Measurements from ENCODE around the gene MUC4.
"Not testable (repeated sequence)": the region's sequence is repeated elsewhere in the genome, so short reads cannot be mapped to it uniquely, and the experiment has no call there.

The MUC4 gene

DNA sequence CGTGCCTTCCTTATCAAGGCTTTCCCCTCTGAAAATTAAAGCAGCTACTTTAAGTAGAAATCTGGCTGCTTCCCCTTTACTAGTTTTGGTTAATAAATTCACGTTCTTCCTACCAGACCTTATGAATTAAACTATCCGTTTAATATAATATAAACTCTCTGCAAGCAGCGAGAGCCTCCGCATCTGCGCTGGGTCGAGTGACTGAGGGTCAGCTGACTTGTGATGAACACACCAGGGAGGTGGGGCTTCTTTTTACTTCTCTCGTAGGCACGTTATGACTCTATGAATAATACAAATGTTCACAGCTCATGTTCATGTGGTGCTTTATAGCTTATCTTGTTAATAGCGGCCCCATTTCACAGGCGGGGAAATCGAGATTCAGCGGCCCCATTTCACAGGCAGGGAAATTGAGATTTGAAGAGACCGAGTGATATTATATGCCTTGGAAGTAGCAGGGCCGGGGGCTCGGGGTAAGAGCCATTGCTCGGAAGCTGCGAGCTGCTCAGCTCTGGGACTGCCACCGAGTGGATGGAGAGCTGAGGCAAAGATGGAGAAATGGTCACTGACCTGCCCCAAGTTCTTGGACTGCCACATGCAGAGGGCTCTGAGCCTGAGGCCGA lies 8.3 kb downstream of the MUC4 start:
- no peak for TF ChIP-seq EZH2 (IDR thresholded peaks at IDR 0.05)
- TF ChIP-seq FOXP2 (optimal IDR thresholded peaks at IDR 0.05; ENCODE audit: control extremely low read depth, extremely low read length, insufficient read depth) = no peak
- no peak for TF ChIP-seq POLR2AphosphoS5 (IDR thresholded peaks at IDR 0.05; ENCODE audit: borderline replicate concordance, low read depth, low read length)
- no peaks in the 10 kb centered on the region for H3K36me3 ChIP-seq (ENCODE audit: insufficient read depth, low read length)
- DNase-seq (ENCODE audit: low read depth, low spot score) = no peak
- no peak overlapping the region for H3K4me3 ChIP-seq
- H3K9ac ChIP-seq (ENCODE audit: insufficient read length) = no peak overlapping the region
- H3K27ac ChIP-seq = no peak overlapping the region
- no peaks in the 10 kb centered on the region for H3K9me3 ChIP-seq (ENCODE audit: low read depth, low read length)

DNA sequence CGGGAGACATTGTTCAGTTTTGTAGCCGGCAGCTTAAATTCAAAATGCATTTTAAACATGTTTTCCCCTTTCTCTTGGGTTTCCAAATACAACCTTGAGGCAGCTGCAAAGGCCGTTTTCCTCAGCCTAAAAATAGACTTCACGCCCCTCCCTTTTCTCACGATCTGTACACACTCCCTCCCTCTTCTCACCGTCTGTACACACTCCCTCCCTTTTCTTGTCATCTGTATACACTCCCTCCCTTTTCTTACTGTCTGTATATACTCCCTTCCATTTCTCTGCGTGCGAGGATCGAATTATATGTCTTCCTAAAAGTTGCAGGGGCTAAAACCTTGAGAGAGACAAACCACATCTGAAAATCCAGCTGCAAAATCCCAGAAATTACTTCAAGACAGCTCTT lies 8.9 kb downstream of the MUC4 start:
- DNase-seq (ENCODE audit: low read depth, low spot score) = no peak
- Histone ChIP-seq H3K9me3 (ENCODE audit: low read depth, low read length) (no peaks in the 10 kb centered on the region), H3K36me3 (ENCODE audit: insufficient read depth, low read length) (no peaks in the 10 kb centered on the region), H3K27ac (no peak overlapping the region), H3K4me3 (no peak overlapping the region), H3K9ac (ENCODE audit: insufficient read length) (no peak overlapping the region)
- TF ChIP-seq FOXP2 (optimal IDR thresholded peaks at IDR 0.05; ENCODE audit: control extremely low read depth, extremely low read length, insufficient read depth) = no peak
- TF ChIP-seq EZH2 (IDR thresholded peaks at IDR 0.05) = no peak
- no peak for TF ChIP-seq POLR2AphosphoS5 (IDR thresholded peaks at IDR 0.05; ENCODE audit: borderline replicate concordance, low read depth, low read length)

DNA sequence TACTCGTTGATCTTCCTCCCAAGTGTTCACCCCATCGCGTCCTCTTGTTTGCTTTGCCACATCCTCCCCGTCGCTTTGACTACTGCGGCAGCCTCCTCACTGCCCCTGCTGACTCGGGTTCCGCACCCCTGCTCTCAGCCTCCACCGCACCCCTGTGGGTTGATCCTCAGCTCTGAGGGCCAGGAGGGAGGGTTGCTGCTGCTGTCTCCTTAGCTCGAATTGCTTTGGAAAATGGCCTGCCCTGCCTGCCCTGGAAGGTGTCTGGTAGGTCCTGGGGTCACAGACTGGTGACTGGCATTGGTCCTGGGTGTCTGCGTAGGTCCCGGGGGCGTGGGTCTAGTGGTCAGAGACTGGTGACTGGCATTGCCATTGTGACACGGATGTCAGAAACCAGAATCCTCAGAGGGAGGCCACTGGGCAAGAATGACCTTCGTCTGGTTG lies 9.4 kb downstream of the MUC4 start:
- no peak overlapping the region for H3K9ac ChIP-seq (ENCODE audit: insufficient read length)
- no peak for DNase-seq (ENCODE audit: low read depth, low spot score)
- no peak overlapping the region for H3K27ac ChIP-seq
- no peak overlapping the region for H3K4me3 ChIP-seq
- no peaks in the 10 kb centered on the region for H3K9me3 ChIP-seq (ENCODE audit: low read depth, low read length)
- no peak for TF ChIP-seq FOXP2 (optimal IDR thresholded peaks at IDR 0.05; ENCODE audit: control extremely low read depth, extremely low read length, insufficient read depth)
- TF ChIP-seq POLR2AphosphoS5 (IDR thresholded peaks at IDR 0.05; ENCODE audit: borderline replicate concordance, low read depth, low read length) = no peak
- TF ChIP-seq EZH2 (IDR thresholded peaks at IDR 0.05) = no peak
- H3K36me3 ChIP-seq (ENCODE audit: insufficient read depth, low read length) = no peaks in the 10 kb centered on the region

DNA sequence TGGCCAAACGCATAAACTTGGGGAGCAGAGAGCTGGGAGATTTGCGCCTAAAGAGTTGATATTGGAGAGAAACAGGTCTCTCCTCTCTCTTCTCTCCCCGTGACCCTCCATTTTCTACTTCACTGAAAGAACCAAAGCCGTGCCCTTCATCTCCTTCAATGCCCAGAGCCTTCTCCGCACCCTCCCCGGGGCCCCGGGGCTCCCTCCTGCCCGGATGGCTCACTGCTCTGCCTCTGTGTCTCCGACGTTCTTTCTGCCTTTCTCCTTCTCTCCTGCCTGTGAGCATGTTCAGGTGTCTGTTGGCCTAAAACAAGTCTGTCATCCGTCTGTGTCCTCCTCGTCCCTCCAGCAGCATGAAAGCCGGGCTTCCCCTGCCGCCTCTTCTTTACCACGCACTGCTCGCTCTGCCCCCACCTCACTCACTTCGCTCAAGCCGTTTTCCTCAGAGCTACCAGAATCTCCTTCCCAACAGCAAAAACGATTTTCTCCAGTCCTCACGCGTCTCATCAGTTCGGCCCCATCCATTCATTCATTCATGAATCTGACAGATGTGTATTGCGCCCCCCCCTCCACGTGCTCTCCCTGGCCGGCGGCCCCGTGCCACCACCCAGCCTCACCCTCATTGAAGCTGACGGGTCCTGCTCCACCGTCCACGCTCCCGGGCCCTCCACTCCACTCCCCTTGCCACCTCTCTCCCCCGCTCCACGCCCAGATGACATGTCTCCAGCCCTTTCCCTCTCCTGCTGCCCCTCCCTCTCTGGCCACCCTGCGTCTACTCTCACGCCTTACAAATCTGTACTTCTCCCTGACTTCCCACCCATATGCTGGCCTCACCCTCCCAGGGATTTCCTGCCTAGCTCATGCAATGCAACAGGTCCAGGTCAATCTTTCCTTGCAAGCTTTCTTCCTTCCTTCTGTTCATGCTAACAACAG lies 10.2 kb downstream of the MUC4 start:
- Histone ChIP-seq H3K4me3 (no peak overlapping the region), H3K36me3 (ENCODE audit: insufficient read depth, low read length) (no peaks in the 10 kb centered on the region), H3K9ac (ENCODE audit: insufficient read length) (no peak overlapping the region), H3K9me3 (ENCODE audit: low read depth, low read length) (no peaks in the 10 kb centered on the region), H3K27ac (no peak overlapping the region)
- DNase-seq (ENCODE audit: low read depth, low spot score) = no peak
- no peak for TF ChIP-seq FOXP2 (optimal IDR thresholded peaks at IDR 0.05; ENCODE audit: control extremely low read depth, extremely low read length, insufficient read depth)
- no peak for TF ChIP-seq EZH2 (IDR thresholded peaks at IDR 0.05)
- no peak for TF ChIP-seq POLR2AphosphoS5 (IDR thresholded peaks at IDR 0.05; ENCODE audit: borderline replicate concordance, low read depth, low read length)

DNA sequence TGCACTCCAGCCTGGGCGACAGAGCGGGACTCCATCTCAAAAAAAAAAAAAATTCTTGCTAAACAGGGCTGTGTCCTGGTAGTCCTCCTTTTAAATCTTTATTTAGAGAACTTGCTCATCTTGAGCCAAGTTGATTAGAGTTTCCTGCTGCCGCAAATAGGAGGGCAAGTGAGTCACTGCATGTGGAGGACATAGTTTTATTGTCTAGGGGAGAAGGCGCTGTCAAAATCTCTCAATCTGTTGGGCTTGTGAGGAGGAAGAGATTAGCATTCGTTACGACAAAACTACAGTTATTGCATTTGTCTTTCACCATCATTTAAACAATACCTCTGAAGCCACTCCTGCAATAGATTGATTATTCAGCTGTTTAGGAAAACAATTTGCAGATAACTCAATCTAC lies 11.5 kb downstream of the MUC4 start:
- Histone ChIP-seq H3K36me3 (ENCODE audit: insufficient read depth, low read length) (no peaks in the 10 kb centered on the region), H3K4me3 (no peak overlapping the region), H3K9me3 (ENCODE audit: low read depth, low read length) (no peaks in the 10 kb centered on the region), H3K9ac (ENCODE audit: insufficient read length) (no peak overlapping the region), H3K27ac (no peak overlapping the region)
- TF ChIP-seq FOXP2 (optimal IDR thresholded peaks at IDR 0.05; ENCODE audit: control extremely low read depth, extremely low read length, insufficient read depth) (no peak), EZH2 (IDR thresholded peaks at IDR 0.05) (no peak), POLR2AphosphoS5 (IDR thresholded peaks at IDR 0.05; ENCODE audit: borderline replicate concordance, low read depth, low read length) (no peak)
- DNase-seq (ENCODE audit: low read depth, low spot score) = no peak

DNA sequence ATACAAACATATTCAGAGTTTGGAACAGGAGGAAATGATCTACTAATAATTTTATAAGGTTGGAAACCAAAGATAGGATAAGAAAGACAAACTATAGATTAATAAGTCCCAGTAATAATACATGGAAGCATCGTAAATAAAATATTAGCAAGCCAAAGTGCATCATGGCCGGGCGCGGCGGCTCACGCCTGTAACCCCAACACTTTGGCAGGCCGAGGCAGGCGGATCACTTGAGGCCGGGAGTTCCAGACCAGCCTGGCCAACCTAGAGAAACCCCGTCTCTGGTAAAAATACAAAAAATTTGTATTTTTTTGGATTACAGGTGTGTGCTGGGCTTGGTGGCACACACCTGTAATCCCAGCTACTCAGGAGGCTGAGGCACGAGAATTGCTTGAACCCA lies 14.9 kb downstream of the MUC4 start:
- TF ChIP-seq POLR2AphosphoS5 (IDR thresholded peaks at IDR 0.05; ENCODE audit: borderline replicate concordance, low read depth, low read length) (no peak), EZH2 (IDR thresholded peaks at IDR 0.05) (no peak), FOXP2 (optimal IDR thresholded peaks at IDR 0.05; ENCODE audit: control extremely low read depth, extremely low read length, insufficient read depth) (no peak)

DNA sequence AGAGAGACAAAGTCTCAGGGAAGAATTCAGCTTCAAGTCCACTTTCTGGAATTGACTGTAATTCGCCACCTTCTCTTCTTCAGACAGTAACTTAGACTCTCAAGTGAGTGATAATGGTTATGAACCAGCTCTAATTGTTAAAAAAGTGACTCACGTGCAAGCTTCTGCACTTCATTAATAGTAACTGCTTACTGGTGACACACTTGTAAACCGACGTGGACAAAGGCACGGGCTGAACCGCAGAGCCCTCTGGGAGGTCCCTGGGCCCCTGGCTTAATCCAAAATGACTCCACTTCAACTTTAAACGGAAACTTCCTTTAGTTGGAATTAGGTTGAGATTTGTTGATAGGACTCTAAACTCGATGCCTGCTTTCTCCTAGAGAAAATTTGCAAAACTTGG lies 17.0 kb downstream of the MUC4 start:
- TF ChIP-seq FOXP2 (optimal IDR thresholded peaks at IDR 0.05; ENCODE audit: control extremely low read depth, extremely low read length, insufficient read depth) (no peak), EZH2 (IDR thresholded peaks at IDR 0.05) (no peak), POLR2AphosphoS5 (IDR thresholded peaks at IDR 0.05; ENCODE audit: borderline replicate concordance, low read depth, low read length) (no peak)
- H3K4me3 ChIP-seq = no peak overlapping the region
- no peak overlapping the region for H3K27ac ChIP-seq
- H3K36me3 ChIP-seq (ENCODE audit: insufficient read depth, low read length) = no peaks in the 10 kb centered on the region
- H3K9me3 ChIP-seq (ENCODE audit: low read depth, low read length) = no peaks in the 10 kb centered on the region
- DNase-seq (ENCODE audit: low read depth, low spot score) = no peak
- no peak overlapping the region for H3K9ac ChIP-seq (ENCODE audit: insufficient read length)

More for the DNA sequence above, 14.9 kb downstream of the MUC4 start:
- Histone ChIP-seq H3K9ac (ENCODE audit: insufficient read length) (no peak overlapping the region), H3K4me3 (no peak overlapping the region), H3K36me3 (ENCODE audit: insufficient read depth, low read length) (no peaks in the 10 kb centered on the region), H3K9me3 (ENCODE audit: low read depth, low read length) (no peaks in the 10 kb centered on the region), H3K27ac (no peak overlapping the region)
- DNase-seq (ENCODE audit: low read depth, low spot score) = no peak

DNA sequence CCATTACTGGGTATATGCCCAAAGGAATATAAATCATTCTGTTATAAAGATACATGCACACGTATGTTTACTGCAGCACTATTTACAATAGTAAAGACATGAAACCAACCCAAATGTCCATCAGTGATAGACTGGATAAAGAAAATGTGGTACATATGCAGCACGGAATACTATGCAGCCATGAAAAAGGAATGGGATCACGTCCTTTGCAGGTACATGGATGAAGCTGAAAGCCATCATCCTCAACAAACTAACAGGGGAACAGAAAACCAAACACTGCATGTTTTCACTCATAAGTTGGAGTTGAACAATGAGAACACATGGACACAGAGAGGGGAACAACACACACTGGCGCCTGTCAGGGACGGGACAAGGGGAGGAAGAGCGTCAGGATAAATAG lies 19.1 kb downstream of the MUC4 start:
- H3K9ac ChIP-seq (ENCODE audit: insufficient read length); H3K36me3 ChIP-seq (ENCODE audit: insufficient read depth, low read length); H3K27ac ChIP-seq; H3K9me3 ChIP-seq (ENCODE audit: low read depth, low read length); DNase-seq (ENCODE audit: low read depth, low spot score); H3K4me3 ChIP-seq: not testable (repeated sequence)

Measured in SK-N-MC (cell line).